K562 (cell line): ENCODE results near the gene SH3BP5L. TPM values are rescaled to one million over a fixed set of nuclear protein-coding genes. Genes with fewer than 3 reads are reported as not detected.

Source experiments
- ARID4B ChIP-seq: sonication (generic); formaldehyde crosslinking; IDR thresholded peaks from 2 replicates; pipeline ENCODE4 v1.8.0; 2022; ENCODE audit warnings: mild to moderate bottlenecking, missing genetic modification reagents
- CREB3L1 ChIP-seq: fragments of 450-650 bp; IDR thresholded peaks from 2 replicates; pipeline ENCODE4 v1.6.1; 2014; ENCODE audit warnings: low read depth, mild to moderate bottlenecking, moderate library complexity, borderline replicate concordance
- FIP1L1 ChIP-seq: fragments of 200-400 bp; formaldehyde crosslinking; IDR thresholded peaks from 2 replicates; pipeline ENCODE4 v1.6.1; 2018; ENCODE audit warnings: mild to moderate bottlenecking, low read depth, low read length; ENCODE audit not compliant: poor library complexity, severe bottlenecking
- LCOR ChIP-seq: sonication (generic); formaldehyde crosslinking; IDR thresholded peaks from 2 replicates; pipeline ENCODE4 v1.8.0; 2022; ENCODE audit warnings: mild to moderate bottlenecking, missing genetic modification reagents
- NFE2 ChIP-seq: IDR thresholded peaks from 2 replicates; pipeline ENCODE4 v1.6.1; 2014; ENCODE audit warnings: antibody characterized with exemption, low read depth
- POLR2H ChIP-seq: IDR thresholded peaks from 2 replicates; pipeline ENCODE4 v1.6.1; 2016; ENCODE audit warnings: missing genetic modification characterization, low read depth, mild to moderate bottlenecking, control low read depth, missing compliant biosample characterization, moderate library complexity
- RBM15 ChIP-seq: fragments of 200-400 bp; formaldehyde crosslinking; IDR thresholded peaks from 2 replicates; pipeline ENCODE4 v1.6.1; 2018; ENCODE audit warnings: mild to moderate bottlenecking, low read length, moderate library complexity; ENCODE audit not compliant: insufficient read depth
- SMAD1 ChIP-seq: fragments of 150-350 bp; IDR thresholded peaks from 2 replicates; pipeline ENCODE4 v1.6.1; 2014; ENCODE audit warnings: low read length, low read depth; ENCODE audit not compliant: partially characterized antibody
- SMAD3 ChIP-seq: fragments of 450-650 bp; formaldehyde crosslinking; conservative IDR thresholded peaks from 2 replicates; pipeline ENCODE4 v1.4.0; 2020; ENCODE audit warnings: mild to moderate bottlenecking
- ZBTB11 ChIP-seq, 3 experiments: fragments of 200-800 bp in 1 of 3; fragments of 250-450 bp in 1 of 3; fragments of 450-650 bp in 1 of 3; sonication (Bioruptor Pico) in 1 of 3; sonication (Bioruptor generic) in 1 of 3; formaldehyde crosslinking in 1 of 3; IDR thresholded peaks; 2 replicates each; pipeline versions ENCODE4 v1.6.1 to v1.8.0; 2016 to 2022; ENCODE audit warnings: mild to moderate bottlenecking in 2 of 3, missing genetic modification characterization in 2 of 3, missing compliant biosample characterization in 1 of 3, moderate library complexity in 1 of 3
- ZBTB43 ChIP-seq: sonication (generic); formaldehyde crosslinking; IDR thresholded peaks from 2 replicates; pipeline ENCODE4 v1.8.0; 2023; ENCODE audit warnings: mild to moderate bottlenecking, missing genetic modification reagents
- ZNF274 ChIP-seq: IDR thresholded peaks from 2 replicates; pipeline ENCODE4 v1.6.1; 2011; ENCODE audit warnings: low read depth, mild to moderate bottlenecking, low read length, moderate library complexity, borderline replicate concordance
- ZNF436 ChIP-seq: fragments of 250-450, 450-650 bp; sonication (Bioruptor Pico); formaldehyde crosslinking; IDR thresholded peaks from 2 replicates; pipeline ENCODE4 v1.7.0; 2020; ENCODE audit warnings: mild to moderate bottlenecking
- ZNF589 ChIP-seq: fragments of 200-800 bp; sonication (Bioruptor generic); IDR thresholded peaks from 2 replicates; pipeline ENCODE4 v1.6.1; 2016; ENCODE audit warnings: low read depth, missing genetic modification characterization, missing compliant biosample characterization
- polyA plus RNA-seq, 8 experiments: library from polyadenylated mRNA; depleted of rRNA in 4 of 8; stranded (reverse) in 5 of 8; unstranded in 3 of 8; fragments of >200 nt; fragmentation: Nextera tagmentation in 2 of 8; fragmentation: Illumina TruSeq in 1 of 8; extraction: Ambion mirVana in 2 of 8; extraction: Trizol in 1 of 8; gene quantifications; 2 replicates each; pipeline versions ENCODE4 v1.2.1 to v1.2.3, GENCODE V29; 2011 to 2014; ENCODE audit warnings: inconsistent platforms in 1 of 8, missing spikeins in 1 of 8
- total RNA-seq, 7 experiments: library from RNA; depleted of rRNA in 6 of 7; stranded (reverse); fragments of >200 nt in 6 of 7; fragmentation: Illumina TruSeq in 2 of 7; extraction: Trizol in 2 of 7; gene quantifications; 2 replicates each; pipeline versions ENCODE4 v1.2.1 to v1.2.3, GENCODE V29; 2011 to 2021; ENCODE audit warnings: low replicate concordance in 1 of 7
- TF ChIP-seq, protein P1 (sequence below): IDR thresholded peaks from 2 replicates; pipeline ENCODE4 v1.6.1; 2011; ENCODE audit not compliant: insufficient read length; ENCODE audit errors: extremely low read depth

SH3BP5L gene
- total and polyA plus RNA-seq, 9 of the 15 experiments (the other 6 are each of a cell fraction or from before 2014, with no cell fraction given): 1.9 to 26.5 (median 15.8) TPM

DNA sequence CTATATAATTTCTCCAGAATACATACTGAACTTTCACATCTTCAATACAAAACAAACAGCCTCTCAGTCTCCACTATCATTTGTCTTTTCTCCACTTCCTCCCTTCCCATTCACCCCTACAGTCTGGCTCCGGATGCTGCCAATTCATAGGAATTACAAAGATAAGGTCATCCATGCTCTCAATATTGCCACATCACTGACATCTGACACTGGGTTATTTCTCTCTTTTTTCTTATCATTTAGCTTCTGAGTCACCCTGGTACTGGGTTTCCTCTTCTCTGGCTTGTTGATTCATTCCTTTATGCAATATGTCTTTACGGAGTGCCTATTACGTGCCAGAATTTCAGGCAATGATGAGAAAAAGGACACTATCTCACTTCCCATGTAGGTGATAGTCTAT lies 3.1 kb upstream of the SH3BP5L start (continued):
- TF ChIP-seq ZNF274 (no peak), SMAD3 (CRISPR knock-in tag) (0 out of 2 replicates have a peak, but pooled peaks have one; percentile 29), ARID4B (CRISPR knock-in tag) (no peak), CREB3L1 (peak; percentile 74; the same call in 1 of the 2 replicates), LCOR (CRISPR knock-in tag) (no peak), ZNF589 (CRISPR knock-in tag) (no peak), ZNF436 (CRISPR knock-in tag) (no peak), POLR2H (tag) (0 out of 2 replicates have a peak, but pooled peaks have one; percentile 39), FIP1L1 (no peak), ZBTB43 (CRISPR knock-in tag) (no peak), SMAD1 (peak; percentile 42), RBM15 (no peak), NFE2 (peak; percentile 90), ZBTB11 (CRISPR knock-in tag; IDR thresholded peaks at IDR 0.05) (peak in 1 of 3 experiments; percentile 46; a peak in 1 of 6 replicates)
- TF ChIP-seq, protein P1, sequence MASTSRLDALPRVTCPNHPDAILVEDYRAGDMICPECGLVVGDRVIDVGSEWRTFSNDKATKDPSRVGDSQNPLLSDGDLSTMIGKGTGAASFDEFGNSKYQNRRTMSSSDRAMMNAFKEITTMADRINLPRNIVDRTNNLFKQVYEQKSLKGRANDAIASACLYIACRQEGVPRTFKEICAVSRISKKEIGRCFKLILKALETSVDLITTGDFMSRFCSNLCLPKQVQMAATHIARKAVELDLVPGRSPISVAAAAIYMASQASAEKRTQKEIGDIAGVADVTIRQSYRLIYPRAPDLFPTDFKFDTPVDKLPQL: no peak
